K562 (cell line): ENCODE data around the gene ECSCR. TPM values are rescaled to one million over a fixed set of nuclear protein-coding genes. Genes with fewer than 3 reads are reported as not detected.
A peak's percentile ranks its signal among the peaks of the same experiment; 100 is the strongest.

Source experiments
- ATF3 ChIP-seq, 2 experiments: fragments of 450-650 bp in 1 of 2; sonication (generic) in 1 of 2; formaldehyde crosslinking in 1 of 2; IDR thresholded peaks in 1 of 2; conservative IDR thresholded peaks in 1 of 2; 2 replicates each; pipeline versions ENCODE4 v1.6.1 to v1.8.1; 2016 to 2023; ENCODE audit warnings: mild to moderate bottlenecking in 2 of 2, moderate library complexity in 2 of 2, inconsistent platforms in 1 of 2, missing genetic modification reagents in 1 of 2
- ATF7 ChIP-seq: fragments of 450-650 bp; IDR thresholded peaks from 2 replicates; pipeline ENCODE4 v1.7.1; 2014; ENCODE audit warnings: mild to moderate bottlenecking, moderate library complexity
- DACH1 ChIP-seq: fragments of 450-650 bp; IDR thresholded peaks from 2 replicates; pipeline ENCODE4 v1.6.1; 2018; ENCODE audit not compliant: partially characterized antibody
- DPF2 ChIP-seq: fragments of 450-650 bp; IDR thresholded peaks from 2 replicates; pipeline ENCODE4 v1.6.1; 2016
- GTF2E2 ChIP-seq: fragments of 200-800 bp; sonication (Bioruptor generic); IDR thresholded peaks from 2 replicates; pipeline ENCODE4 v1.6.1; 2016; ENCODE audit warnings: missing genetic modification characterization, missing compliant biosample characterization
- JUN ChIP-seq, 2 experiments: sonication (generic) in 1 of 2; formaldehyde crosslinking in 1 of 2; IDR thresholded peaks; 2 replicates each; pipeline versions ENCODE4 v1.6.1 to v1.8.0; 2012 to 2022; ENCODE audit warnings: borderline replicate concordance in 2 of 2, mild to moderate bottlenecking in 2 of 2, improper control_type of control experiment in 1 of 2, low read depth in 1 of 2, low read length in 1 of 2, missing genetic modification reagents in 1 of 2
- JUND ChIP-seq, 2 experiments: IDR thresholded peaks; 2 replicates in 1 of 2; 3 replicates in 1 of 2; pipeline ENCODE4 v1.6.1; 2011; ENCODE audit warnings: borderline replicate concordance in 2 of 2, low read depth in 2 of 2, low read length in 2 of 2, improper control_type of control experiment in 1 of 2, missing biosample characterization in 1 of 2, missing genetic modification characterization in 1 of 2, missing genetic modification reagents in 1 of 2
- KLF16 ChIP-seq: IDR thresholded peaks from 2 replicates; pipeline ENCODE4 v1.6.1; 2016; ENCODE audit warnings: antibody characterized with exemption
- NCOA4 ChIP-seq: fragments of 450-650 bp; IDR thresholded peaks from 2 replicates; pipeline ENCODE4 v1.6.1; 2018; ENCODE audit warnings: mild to moderate bottlenecking; ENCODE audit not compliant: partially characterized antibody
- RB1 ChIP-seq: fragments of 450-650 bp; IDR thresholded peaks from 2 replicates; pipeline ENCODE4 v1.6.1; 2017; ENCODE audit warnings: low read depth, mild to moderate bottlenecking
- SOX6 ChIP-seq: fragments of 450-650 bp; IDR thresholded peaks from 2 replicates; pipeline ENCODE4 v1.6.1; 2014; ENCODE audit warnings: mild to moderate bottlenecking
- TEAD2 ChIP-seq: fragments of 450-650 bp; IDR thresholded peaks from 2 replicates; pipeline ENCODE4 v1.6.1; 2016; ENCODE audit warnings: missing genetic modification characterization, control low read depth, missing compliant biosample characterization
- TFAP4 ChIP-seq: sonication (generic); formaldehyde crosslinking; IDR thresholded peaks from 2 replicates; pipeline ENCODE4 v1.8.0; 2022; ENCODE audit warnings: missing genetic modification reagents, mild to moderate bottlenecking, moderate library complexity, borderline replicate concordance
- polyA plus RNA-seq, 8 experiments: library from polyadenylated mRNA; depleted of rRNA in 4 of 8; stranded (reverse) in 5 of 8; unstranded in 3 of 8; fragments of >200 nt; fragmentation: Nextera tagmentation in 2 of 8; fragmentation: Illumina TruSeq in 1 of 8; extraction: Ambion mirVana in 2 of 8; extraction: Trizol in 1 of 8; gene quantifications; 2 replicates each; pipeline versions ENCODE4 v1.2.1 to v1.2.3, GENCODE V29; 2011 to 2014; ENCODE audit warnings: inconsistent platforms in 1 of 8, missing spikeins in 1 of 8
- total RNA-seq, 7 experiments: library from RNA; depleted of rRNA in 6 of 7; stranded (reverse); fragments of >200 nt in 6 of 7; fragmentation: Illumina TruSeq in 2 of 7; extraction: Trizol in 2 of 7; gene quantifications; 2 replicates each; pipeline versions ENCODE4 v1.2.1 to v1.2.3, GENCODE V29; 2011 to 2021; ENCODE audit warnings: low replicate concordance in 1 of 7
- TF ChIP-seq, protein P1 (sequence below), 3 experiments: IDR thresholded peaks in 2 of 3; conservative IDR thresholded peaks in 1 of 3; 2 replicates each; pipeline ENCODE4 v1.5.1; 2011 to 2012; ENCODE audit warnings: low read length in 3 of 3, mild to moderate bottlenecking in 3 of 3, control low read depth in 2 of 3, improper control_type of control experiment in 1 of 3, inconsistent platforms in 1 of 3, low read depth in 1 of 3, mixed read lengths in 1 of 3, moderate library complexity in 1 of 3; ENCODE audit not compliant: insufficient read depth in 2 of 3
- TF ChIP-seq, protein P2 (sequence below): fragments of 450-650 bp; IDR thresholded peaks from 2 replicates; pipeline ENCODE4 v1.7.1; 2018; ENCODE audit warnings: mild to moderate bottlenecking, low read depth; ENCODE audit not compliant: partially characterized antibody
- TF ChIP-seq, protein P3 (sequence below): sonication (generic); formaldehyde crosslinking; IDR thresholded peaks from 2 replicates; pipeline ENCODE4 v1.8.1; 2023; ENCODE audit warnings: mild to moderate bottlenecking, missing genetic modification reagents

The ECSCR gene
- total and polyA plus RNA-seq, 9 of the 15 experiments (the other 6 are each of a cell fraction or from before 2014, with no cell fraction given), result 0.10 to 0.25 (median 0.13) TPM; not detected in 6

DNA sequence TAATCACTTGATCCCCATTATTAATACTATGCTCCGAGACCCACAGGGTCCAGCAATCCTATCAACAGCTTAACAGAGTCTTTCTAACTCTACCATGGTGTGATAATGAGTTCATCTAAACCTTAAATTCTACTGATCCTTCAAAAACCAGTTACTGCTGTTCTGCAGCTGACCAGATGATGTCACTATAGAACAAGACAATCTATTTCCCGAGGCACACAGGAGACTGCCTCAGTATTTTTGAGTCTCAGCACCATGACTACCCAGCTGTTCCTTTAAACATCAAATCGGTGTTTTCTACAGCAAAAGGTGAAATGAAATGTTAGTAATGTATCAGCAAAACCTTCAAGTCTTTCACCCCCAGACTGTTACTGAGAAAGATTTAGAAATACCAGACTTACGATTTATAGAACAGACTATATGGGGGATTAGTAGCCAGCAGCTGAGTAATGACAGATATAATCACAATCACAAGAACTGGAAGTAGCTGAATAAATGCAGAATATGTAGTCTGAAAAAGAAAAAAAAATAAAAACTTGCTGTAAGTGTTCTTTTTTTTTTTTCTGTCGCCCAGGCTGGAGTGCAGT lies 40.1 kb downstream of the ECSCR start (continued):
- TF ChIP-seq NCOA4, result no peak
- TF ChIP-seq JUN (IDR thresholded peaks at IDR 0.05; ENCODE audit: borderline replicate concordance, low read depth, low read length), result peak; percentile 35; the same call in 1 of the 2 replicates
- TF ChIP-seq JUN (CRISPR knock-in tag; IDR thresholded peaks at IDR 0.05; ENCODE audit: borderline replicate concordance), result no peak
- peak; percentile 40; the same call in 1 of the 2 replicates for TF ChIP-seq ATF7
- TF ChIP-seq GTF2E2, result no peak
- peak; percentile 68 for TF ChIP-seq ATF3 (IDR thresholded peaks at IDR 0.05)
- no peak for TF ChIP-seq ATF3 (CRISPR knock-in tag; conservative IDR thresholded peaks at IDR 0.05)
- TF ChIP-seq DACH1, result peak; percentile 30
- TF ChIP-seq, protein P1, sequence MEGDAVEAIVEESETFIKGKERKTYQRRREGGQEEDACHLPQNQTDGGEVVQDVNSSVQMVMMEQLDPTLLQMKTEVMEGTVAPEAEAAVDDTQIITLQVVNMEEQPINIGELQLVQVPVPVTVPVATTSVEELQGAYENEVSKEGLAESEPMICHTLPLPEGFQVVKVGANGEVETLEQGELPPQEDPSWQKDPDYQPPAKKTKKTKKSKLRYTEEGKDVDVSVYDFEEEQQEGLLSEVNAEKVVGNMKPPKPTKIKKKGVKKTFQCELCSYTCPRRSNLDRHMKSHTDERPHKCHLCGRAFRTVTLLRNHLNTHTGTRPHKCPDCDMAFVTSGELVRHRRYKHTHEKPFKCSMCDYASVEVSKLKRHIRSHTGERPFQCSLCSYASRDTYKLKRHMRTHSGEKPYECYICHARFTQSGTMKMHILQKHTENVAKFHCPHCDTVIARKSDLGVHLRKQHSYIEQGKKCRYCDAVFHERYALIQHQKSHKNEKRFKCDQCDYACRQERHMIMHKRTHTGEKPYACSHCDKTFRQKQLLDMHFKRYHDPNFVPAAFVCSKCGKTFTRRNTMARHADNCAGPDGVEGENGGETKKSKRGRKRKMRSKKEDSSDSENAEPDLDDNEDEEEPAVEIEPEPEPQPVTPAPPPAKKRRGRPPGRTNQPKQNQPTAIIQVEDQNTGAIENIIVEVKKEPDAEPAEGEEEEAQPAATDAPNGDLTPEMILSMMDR (IDR thresholded peaks at IDR 0.05 in 2 of 3, conservative IDR thresholded peaks at IDR 0.05 in 1 of 3; ENCODE audit: insufficient read depth in 2 of 3, low read depth in 1 of 3, low read length in 3 of 3), result peak; percentile 84 to 96 (median 91)
- TF ChIP-seq DPF2, result peak; percentile 22; the same call in 1 of the 2 replicates
- TF ChIP-seq SOX6, result 0 out of 2 replicates have a peak, but pooled peaks have one; percentile 18
- TF ChIP-seq, protein P2, sequence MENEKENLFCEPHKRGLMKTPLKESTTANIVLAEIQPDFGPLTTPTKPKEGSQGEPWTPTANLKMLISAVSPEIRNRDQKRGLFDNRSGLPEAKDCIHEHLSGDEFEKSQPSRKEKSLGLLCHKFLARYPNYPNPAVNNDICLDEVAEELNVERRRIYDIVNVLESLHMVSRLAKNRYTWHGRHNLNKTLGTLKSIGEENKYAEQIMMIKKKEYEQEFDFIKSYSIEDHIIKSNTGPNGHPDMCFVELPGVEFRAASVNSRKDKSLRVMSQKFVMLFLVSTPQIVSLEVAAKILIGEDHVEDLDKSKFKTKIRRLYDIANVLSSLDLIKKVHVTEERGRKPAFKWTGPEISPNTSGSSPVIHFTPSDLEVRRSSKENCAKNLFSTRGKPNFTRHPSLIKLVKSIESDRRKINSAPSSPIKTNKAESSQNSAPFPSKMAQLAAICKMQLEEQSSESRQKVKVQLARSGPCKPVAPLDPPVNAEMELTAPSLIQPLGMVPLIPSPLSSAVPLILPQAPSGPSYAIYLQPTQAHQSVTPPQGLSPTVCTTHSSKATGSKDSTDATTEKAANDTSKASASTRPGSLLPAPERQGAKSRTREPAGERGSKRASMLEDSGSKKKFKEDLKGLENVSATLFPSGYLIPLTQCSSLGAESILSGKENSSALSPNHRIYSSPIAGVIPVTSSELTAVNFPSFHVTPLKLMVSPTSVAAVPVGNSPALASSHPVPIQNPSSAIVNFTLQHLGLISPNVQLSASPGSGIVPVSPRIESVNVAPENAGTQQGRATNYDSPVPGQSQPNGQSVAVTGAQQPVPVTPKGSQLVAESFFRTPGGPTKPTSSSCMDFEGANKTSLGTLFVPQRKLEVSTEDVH, result peak; percentile 25
- TF ChIP-seq JUND (IDR thresholded peaks at IDR 0.05; ENCODE audit: borderline replicate concordance, low read depth, low read length), result peak; percentile 32; the same call in 1 of the 2 replicates
- peak; percentile 38; the same call in 2 of the 3 replicates for TF ChIP-seq JUND (tag; IDR thresholded peaks at IDR 0.05; ENCODE audit: borderline replicate concordance, low read depth, low read length)
- TF ChIP-seq TEAD2, result no peak
- peak; percentile 47; the same call in 1 of the 2 replicates for TF ChIP-seq RB1
- TF ChIP-seq, protein P3, sequence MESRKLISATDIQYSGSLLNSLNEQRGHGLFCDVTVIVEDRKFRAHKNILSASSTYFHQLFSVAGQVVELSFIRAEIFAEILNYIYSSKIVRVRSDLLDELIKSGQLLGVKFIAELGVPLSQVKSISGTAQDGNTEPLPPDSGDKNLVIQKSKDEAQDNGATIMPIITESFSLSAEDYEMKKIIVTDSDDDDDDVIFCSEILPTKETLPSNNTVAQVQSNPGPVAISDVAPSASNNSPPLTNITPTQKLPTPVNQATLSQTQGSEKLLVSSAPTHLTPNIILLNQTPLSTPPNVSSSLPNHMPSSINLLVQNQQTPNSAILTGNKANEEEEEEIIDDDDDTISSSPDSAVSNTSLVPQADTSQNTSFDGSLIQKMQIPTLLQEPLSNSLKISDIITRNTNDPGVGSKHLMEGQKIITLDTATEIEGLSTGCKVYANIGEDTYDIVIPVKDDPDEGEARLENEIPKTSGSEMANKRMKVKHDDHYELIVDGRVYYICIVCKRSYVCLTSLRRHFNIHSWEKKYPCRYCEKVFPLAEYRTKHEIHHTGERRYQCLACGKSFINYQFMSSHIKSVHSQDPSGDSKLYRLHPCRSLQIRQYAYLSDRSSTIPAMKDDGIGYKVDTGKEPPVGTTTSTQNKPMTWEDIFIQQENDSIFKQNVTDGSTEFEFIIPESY (CRISPR knock-in tag), result 0 out of 2 replicates have a peak, but pooled peaks have one; percentile 31
- 0 out of 2 replicates have a peak, but pooled peaks have one; percentile 5 for TF ChIP-seq KLF16
- TF ChIP-seq TFAP4 (CRISPR knock-in tag), result peak; percentile 77; the same call in 1 of the 2 replicates
